IMR-90 (cell line): ENCODE data around the gene RAD51D. TPM values are rescaled to one million over a fixed set of nuclear protein-coding genes. Genes with fewer than 3 reads are reported as not detected.

Experiments
- ATAC-seq: fragments of 200-7000 bp; cut with Tn5 transposase; 2 replicates; pipeline ENCODE4 v1.9.1; 2020; ENCODE audit warnings: low read depth, mild to moderate bottlenecking, moderate library complexity
- BruUV-seq: library from RNA; stranded (reverse); fragments of 400-500 nt; replicated peaks from 2 replicates; lab custom pipeline; 2021; lab: Mats Ljungman, UMichigan
- CTCF ChIA-PET: fragments of 300-600 bp; formaldehyde crosslinking; extraction: SDS; loops from one replicate; lab custom pipeline; 2021; ENCODE audit warnings: antibody characterized with exemption; lab: Yijun Ruan, JAX
- POLR2A ChIA-PET: fragments of 300-600 bp; sonication (Branson Sonifier 250); formaldehyde crosslinking; loops from one replicate; lab custom pipeline; 2022; ENCODE audit warnings: antibody characterized with exemption; ENCODE audit not compliant: unreplicated experiment; lab: Charles Lee
- DNase-seq: peaks from one replicate; pipeline ENCODE4 v3.0.0; 2013
- H2AFZ ChIP-seq: replicated peaks from 2 replicates; pipeline ENCODE3; 2013; ENCODE audit warnings: low read length, mild to moderate bottlenecking; ENCODE audit not compliant: poor library complexity
- H2AK5ac ChIP-seq: 2 replicates; pipeline ENCODE4 v1.6.1; 2013; ENCODE audit warnings: low read depth, low read length, inconsistent platforms
- H2AK9ac ChIP-seq: replicated peaks from 2 replicates; pipeline ENCODE3; 2013; ENCODE audit warnings: mild to moderate bottlenecking, low read depth, low read length, moderate library complexity; ENCODE audit not compliant: poor library complexity
- H2BK120ac ChIP-seq: 2 replicates; pipeline ENCODE4 v1.6.1; 2013; ENCODE audit warnings: low read depth, low read length, inconsistent platforms
- H2BK15ac ChIP-seq: 3 replicates; pipeline ENCODE4 v1.6.1; 2013; ENCODE audit warnings: low read depth, low read length, inconsistent platforms
- H2BK20ac ChIP-seq: 2 replicates; pipeline ENCODE4 v1.6.1; 2013; ENCODE audit warnings: low read depth, mild to moderate bottlenecking, inconsistent platforms, low read length, moderate library complexity
- H2BK5ac ChIP-seq: 2 replicates; pipeline ENCODE4 v1.6.1; 2013; ENCODE audit warnings: mild to moderate bottlenecking, low read depth, low read length, inconsistent platforms; ENCODE audit not compliant: poor library complexity, severe bottlenecking
- H3K14ac ChIP-seq: replicated peaks from 2 replicates; pipeline ENCODE4 v1.6.1; 2013; ENCODE audit warnings: low read depth, low read length, inconsistent platforms
- H3K18ac ChIP-seq: 2 replicates; pipeline ENCODE4 v1.6.1; 2013; ENCODE audit warnings: low read depth, low read length, control low read depth
- H3K23ac ChIP-seq: 2 replicates; pipeline ENCODE4 v1.6.1; 2013; ENCODE audit warnings: low read depth, low read length, inconsistent platforms
- H3K27ac ChIP-seq: 2 replicates; pipeline ENCODE4 v1.5.1; 2013; ENCODE audit warnings: mild to moderate bottlenecking, control low read depth, low read length; ENCODE audit not compliant: insufficient read depth
- H3K27me3 ChIP-seq: 2 replicates; pipeline ENCODE4 v1.6.1; 2013; ENCODE audit warnings: low read length; ENCODE audit not compliant: control insufficient read depth, insufficient read depth
- H3K36me3 ChIP-seq: 2 replicates; pipeline ENCODE4 v1.6.1; 2013; ENCODE audit warnings: low read length, mixed read lengths; ENCODE audit not compliant: control insufficient read depth, insufficient read depth
- H3K4ac ChIP-seq: 2 replicates; pipeline ENCODE4 v1.6.1; 2013; ENCODE audit warnings: low read depth, low read length, inconsistent platforms
- H3K4me1 ChIP-seq: 2 replicates; pipeline ENCODE4 v1.6.1; 2013; ENCODE audit warnings: low read length, mixed read lengths; ENCODE audit not compliant: control insufficient read depth, insufficient read depth
- H3K4me2 ChIP-seq: 2 replicates; pipeline ENCODE4 v1.6.1; 2013; ENCODE audit warnings: low read depth, mild to moderate bottlenecking, control low read depth, low read length, moderate library complexity
- H3K4me3 ChIP-seq: 2 replicates; pipeline ENCODE4 v1.5.1; 2013; ENCODE audit warnings: low read depth, mild to moderate bottlenecking, control low read depth, low read length, moderate library complexity; ENCODE audit not compliant: insufficient read depth
- H3K56ac ChIP-seq: 2 replicates; pipeline ENCODE4 v1.6.1; 2013; ENCODE audit warnings: low read length, inconsistent platforms; ENCODE audit not compliant: insufficient read depth; ENCODE audit errors: extremely low read depth
- H3K79me1 ChIP-seq, 2 experiments: 2 replicates each; pipeline ENCODE4 v1.6.1; 2013; ENCODE audit warnings: low read length in 2 of 2, inconsistent platforms in 1 of 2, low read depth in 1 of 2
- H3K9ac ChIP-seq: 2 replicates; pipeline ENCODE4 v1.6.1; 2013; ENCODE audit warnings: low read depth, low read length, control low read depth
- H3K9me1 ChIP-seq: 2 replicates; pipeline ENCODE4 v1.6.1; 2013; ENCODE audit warnings: low read length, inconsistent platforms; ENCODE audit not compliant: insufficient read depth
- H3K9me3 ChIP-seq: 2 replicates; pipeline ENCODE4 v1.6.1; 2013; ENCODE audit warnings: low read length; ENCODE audit not compliant: control insufficient read depth, insufficient read depth
- H4K20me1 ChIP-seq: 2 replicates; pipeline ENCODE4 v1.6.1; 2013; ENCODE audit warnings: low read length, inconsistent platforms; ENCODE audit not compliant: insufficient read depth
- H4K5ac ChIP-seq: 2 replicates; pipeline ENCODE4 v1.6.1; 2013; ENCODE audit warnings: mild to moderate bottlenecking, low read depth, low read length, control low read depth
- H4K8ac ChIP-seq, 2 experiments: 2 replicates each; pipeline ENCODE4 v1.6.1; 2013; ENCODE audit warnings: low read depth in 2 of 2, low read length in 2 of 2, control low read depth in 1 of 2, inconsistent platforms in 1 of 2
- H4K91ac ChIP-seq: 2 replicates; pipeline ENCODE4 v1.6.1; 2013; ENCODE audit warnings: low read depth, low read length, inconsistent platforms; ENCODE audit not compliant: insufficient read depth
- BHLHE40 ChIP-seq: fragments of 150-350 bp; IDR thresholded peaks from 2 replicates; pipeline ENCODE4 v1.6.1; 2016; ENCODE audit warnings: mild to moderate bottlenecking, low read depth, low read length
- CEBPB ChIP-seq: IDR thresholded peaks from 2 replicates; pipeline ENCODE4 v1.6.1; 2012; ENCODE audit warnings: low read depth, low read length, improper control_type of control experiment
- CHD1 ChIP-seq: IDR thresholded peaks from 2 replicates; pipeline ENCODE4 v1.6.1; 2012; ENCODE audit warnings: low read depth, low read length, improper control_type of control experiment
- CTCF ChIP-seq: conservative IDR thresholded peaks from 2 replicates; pipeline ENCODE4 v1.5.1; 2012; ENCODE audit warnings: mild to moderate bottlenecking, low read depth, low read length, improper control_type of control experiment
- MAFK ChIP-seq: IDR thresholded peaks from 2 replicates; pipeline ENCODE4 v1.6.1; 2012; ENCODE audit warnings: low read depth, low read length, improper control_type of control experiment
- MAZ ChIP-seq: IDR thresholded peaks from 2 replicates; pipeline ENCODE4 v1.6.1; 2012; ENCODE audit warnings: low read depth, mild to moderate bottlenecking, low read length, improper control_type of control experiment, moderate library complexity, borderline replicate concordance
- MXI1 ChIP-seq: IDR thresholded peaks from 2 replicates; pipeline ENCODE4 v1.6.1; 2012; ENCODE audit warnings: low read depth, mild to moderate bottlenecking, low read length, moderate library complexity, borderline replicate concordance
- NFE2L2 ChIP-seq: fragments of 150-350 bp; IDR thresholded peaks from 2 replicates; pipeline ENCODE4 v1.6.1; 2016; ENCODE audit warnings: low read depth, mild to moderate bottlenecking, low read length
- POLR2A ChIP-seq: IDR thresholded peaks from 2 replicates; pipeline ENCODE4 v1.6.1; 2012; ENCODE audit warnings: mild to moderate bottlenecking, low read depth, low read length
- RAD21 ChIP-seq: IDR thresholded peaks from 2 replicates; pipeline ENCODE4 v1.6.1; 2012; ENCODE audit warnings: low read length, improper control_type of control experiment
- RCOR1 ChIP-seq: IDR thresholded peaks from 2 replicates; pipeline ENCODE4 v1.6.1; 2012; ENCODE audit warnings: mild to moderate bottlenecking, low read length, improper control_type of control experiment; ENCODE audit not compliant: insufficient replicate concordance
- RFX5 ChIP-seq: IDR thresholded peaks from 2 replicates; pipeline ENCODE4 v1.8.0; 2012; ENCODE audit warnings: low read depth, mild to moderate bottlenecking, low read length, moderate library complexity
- SMC3 ChIP-seq: fragments of 150-350 bp; IDR thresholded peaks from 2 replicates; pipeline ENCODE4 v1.6.1; 2016; ENCODE audit warnings: low read depth, mild to moderate bottlenecking, antibody characterized with exemption, low read length, moderate library complexity
- USF2 ChIP-seq: fragments of 150-350 bp; IDR thresholded peaks from 2 replicates; pipeline ENCODE4 v1.6.1; 2017; ENCODE audit warnings: mild to moderate bottlenecking, antibody characterized with exemption, low read length, low read depth
- WGBS, 2 experiments: methylation state at CpG; one replicate each; pipeline versions ENCODE4 v1.1.5 to v1.1.7; 2013; ENCODE audit warnings: missing lambda C conversion rate in 2 of 2; ENCODE audit not compliant: insufficient read length in 1 of 2; ENCODE audit errors: extremely low coverage in 2 of 2; 5-methylcytosine and 5-hydroxymethylcytosine counted together
- dilution Hi-C: fragments of 300-500 bp; cut with HindIII; formaldehyde crosslinking; loops from one replicate; pipeline ENCODE4 v1.14.3; 2018; ENCODE audit warnings: low sequenced_read_pairs; ENCODE audit not compliant: unreplicated experiment
- in situ Hi-C: fragments of 300-500 bp; cut with MboI; formaldehyde crosslinking; loops from 3 replicates; pipeline ENCODE4 v1.14.3; 2019; ENCODE audit warnings: low sequenced_read_pairs, inconsistent platforms, mixed read lengths
- intact Hi-C: fragments of 100-400 bp; cut with micrococcal nuclease; formaldehyde crosslinking; loops from 2 replicates; pipeline ENCODE4 v1.10.0; 2022
- polyA plus RNA-seq, 3 experiments: library from polyadenylated mRNA; depleted of rRNA; stranded (reverse); fragments of >200 nt; gene quantifications; 2 replicates each; pipeline ENCODE4 v1.2.3, GENCODE V29; 2012; ENCODE audit warnings: low replicate concordance in 1 of 3
- total RNA-seq: library from RNA; depleted of rRNA; stranded (reverse); fragments of >200 nt; gene quantifications from 2 replicates; pipeline ENCODE4 v1.2.3, GENCODE V29; 2012
- TF ChIP-seq, protein P1 (sequence below): fragments of 150-350 bp; IDR thresholded peaks from 2 replicates; pipeline ENCODE4 v1.6.1; 2016; ENCODE audit warnings: low read depth, mild to moderate bottlenecking, low read length, moderate library complexity, borderline replicate concordance

The RAD51D gene
- total and polyA plus RNA-seq, 2 of the 4 experiments (the other 2 are of a cell fraction): 10.8 to 12.7 TPM

DNA sequence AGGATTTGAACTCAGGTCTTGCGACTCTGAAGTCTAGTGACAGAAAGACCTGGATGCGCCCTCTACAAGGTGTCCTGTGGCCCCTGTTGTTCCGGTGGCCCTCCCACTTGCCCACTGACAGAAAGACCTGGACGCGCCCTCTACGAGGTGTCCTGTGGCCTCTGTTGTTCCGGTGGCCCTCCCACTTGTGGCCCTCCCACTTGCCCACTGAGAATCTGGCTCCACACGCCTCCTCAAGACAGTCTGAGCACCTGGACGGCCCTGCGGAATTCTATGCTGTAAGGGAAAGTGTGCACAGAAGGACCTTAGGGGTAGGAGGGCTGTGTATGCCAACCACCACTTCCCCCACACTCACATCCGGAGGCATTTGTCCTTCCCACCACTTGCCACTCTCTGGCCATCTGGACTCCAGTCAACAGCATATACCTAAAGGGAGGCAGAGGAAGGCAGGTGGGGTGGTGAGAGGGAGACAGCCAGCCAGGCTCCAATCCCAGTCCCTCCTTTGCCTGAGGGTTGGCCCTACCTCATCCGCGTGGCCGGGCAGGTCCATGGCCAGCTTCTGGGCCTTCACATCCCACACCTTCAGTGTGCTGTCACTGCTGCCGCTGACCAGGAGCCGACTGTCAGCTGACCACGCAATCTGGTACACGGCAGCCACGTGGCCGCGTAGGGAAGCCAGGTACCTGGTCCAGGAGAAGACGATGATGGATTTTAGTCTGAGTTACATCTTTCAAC is 13.3 kb upstream of the RAD51D start:
- DNase-seq (no peak), ATAC-seq (no peak)
- Histone ChIP-seq H3K14ac (no peak overlapping the region), H3K9me1 (peaks cover 7% of the 10 kb centered on the region), H3K4me1 (peaks cover 23% of the 10 kb centered on the region), H3K4me2 (no peak overlapping the region), H2AFZ (no peak overlapping the region), H3K18ac (no peak overlapping the region), H3K4ac (no peak overlapping the region), H3K27me3 (no peaks in the 10 kb centered on the region), H3K9ac (no peak overlapping the region), H3K56ac (no peak overlapping the region), H3K9me3 (no peaks in the 10 kb centered on the region), H3K23ac (no peak overlapping the region), H3K36me3 (peaks cover 63% of the 10 kb centered on the region), H3K79me1 (no peaks in the 10 kb centered on the region), H2BK20ac (no peak overlapping the region), H3K27ac (no peak overlapping the region), H2BK120ac (no peak overlapping the region), H4K20me1 (no peaks in the 10 kb centered on the region; the same call in 1 of the 2 replicates), H2AK5ac (no peak overlapping the region), H3K4me3 (no peak overlapping the region), H2BK5ac (no peak overlapping the region), H4K91ac (no peak overlapping the region), H2BK15ac (no peak overlapping the region), H4K5ac (no peak overlapping the region), H2AK9ac (no peak overlapping the region), H4K8ac (no peak overlapping the region)
- WGBS, 2 experiments: 96% methylated on average over 18 of the region's 22 CpGs; no CpG with 5 or more reads in 1 of the 2 experiments
- CTCF ChIA-PET: no interaction called here
- intact Hi-C loops (no loop called here), dilution Hi-C loops (no loop called here), in situ Hi-C loops (no loop called here)
- no TSS peak for BruUV-seq
- TF ChIP-seq, protein P1, sequence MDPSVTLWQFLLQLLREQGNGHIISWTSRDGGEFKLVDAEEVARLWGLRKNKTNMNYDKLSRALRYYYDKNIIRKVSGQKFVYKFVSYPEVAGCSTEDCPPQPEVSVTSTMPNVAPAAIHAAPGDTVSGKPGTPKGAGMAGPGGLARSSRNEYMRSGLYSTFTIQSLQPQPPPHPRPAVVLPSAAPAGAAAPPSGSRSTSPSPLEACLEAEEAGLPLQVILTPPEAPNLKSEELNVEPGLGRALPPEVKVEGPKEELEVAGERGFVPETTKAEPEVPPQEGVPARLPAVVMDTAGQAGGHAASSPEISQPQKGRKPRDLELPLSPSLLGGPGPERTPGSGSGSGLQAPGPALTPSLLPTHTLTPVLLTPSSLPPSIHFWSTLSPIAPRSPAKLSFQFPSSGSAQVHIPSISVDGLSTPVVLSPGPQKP: no peak
- no peak for TF ChIP-seq RAD21
- TF ChIP-seq BHLHE40: no peak
- no peak for TF ChIP-seq CHD1
- no peak for TF ChIP-seq CTCF
- no peak for TF ChIP-seq CEBPB
- no peak for TF ChIP-seq MAZ
- no peak for TF ChIP-seq RFX5
- TF ChIP-seq SMC3: no peak
- no peak for TF ChIP-seq RCOR1
- no peak for TF ChIP-seq POLR2A
- no peak for TF ChIP-seq USF2
- TF ChIP-seq MXI1: no peak
- TF ChIP-seq NFE2L2: no peak
- TF ChIP-seq MAFK: no peak
- POLR2A ChIA-PET: no interaction called here
